Heart left ventricle (tissue), 16 donors: Measurements from ENCODE around the gene PROCA1. TPM values are rescaled to one million over a fixed set of nuclear protein-coding genes. Genes with fewer than 3 reads are reported as not detected.
"Not testable (repeated sequence)": the region's sequence is repeated elsewhere in the genome, so short reads cannot be mapped to it uniquely, and the experiment has no call there.

Experiments used
- ATAC-seq, 4 donors: fragments of 200-7000 bp; cut with Tn5 transposase; one replicate each; pipeline ENCODE4 v1.9.1; 2020 to 2022; ENCODE audit warnings: moderate library complexity in 4 of 4, mild to moderate bottlenecking in 3 of 4, moderate number of reproducible peaks in 1 of 4
- DNase-seq, 5 donors: peaks; one replicate each; pipeline ENCODE4 v3.0.0-alpha.2; 2020
- H3K27ac ChIP-seq, 12 donors: fragments of 200-600 bp; sonication (generic) in 4 of 12; one replicate each; pipeline versions ENCODE4 v1.5.0 to v1.8.0; 2016 to 2022; ENCODE audit warnings: mild to moderate bottlenecking in 2 of 12
- H3K27me3 ChIP-seq, 9 donors: fragments of 200-600 bp; sonication (generic) in 2 of 9; one replicate each; pipeline versions ENCODE4 v1.5.1 to v1.8.0; 2016 to 2022; ENCODE audit warnings: mild to moderate bottlenecking in 3 of 9
- H3K36me3 ChIP-seq, 9 donors: fragments of 200-600 bp; sonication (generic) in 2 of 9; one replicate each; pipeline versions ENCODE4 v1.5.0 to v1.8.0; 2018 to 2022; ENCODE audit warnings: mild to moderate bottlenecking in 2 of 9
- H3K4me1 ChIP-seq, 12 donors: fragments of 200-600 bp; sonication (generic) in 4 of 12; one replicate each; pipeline versions ENCODE4 v1.5.0 to v1.8.0; 2016 to 2022; ENCODE audit warnings: mild to moderate bottlenecking in 3 of 12
- H3K4me3 ChIP-seq, 12 donors: fragments of 200-600 bp; sonication (generic) in 4 of 12; one replicate each; pipeline versions ENCODE4 v1.5.0 to v1.8.0; 2017 to 2022; ENCODE audit warnings: mild to moderate bottlenecking in 9 of 12, moderate library complexity in 4 of 12
- H3K9me3 ChIP-seq, 12 donors: fragments of 200-600 bp; sonication (generic) in 4 of 12; one replicate each; pipeline versions ENCODE4 v1.5.0 to v1.8.0; 2016 to 2022; ENCODE audit warnings: mild to moderate bottlenecking in 1 of 12
- POLR2A ChIP-seq, 2 donors: fragments of 450-650 bp; IDR thresholded peaks; one replicate each; pipeline ENCODE4 v1.6.1; 2017; ENCODE audit warnings: antibody characterized with exemption in 2 of 2, mild to moderate bottlenecking in 2 of 2, moderate library complexity in 2 of 2
- WGBS, 4 donors: extraction: QIAGEN DNeasy Blood & Tissue Kit in 2 of 4; methylation state at CpG; one replicate each; pipeline versions ENCODE4 v1.1.5 to v1.1.7; 2013 to 2018; 5-methylcytosine and 5-hydroxymethylcytosine counted together
- intact Hi-C, 10 donors: fragments of 100-400 bp; cut with DNase I; formaldehyde crosslinking; loops; one replicate each; pipeline versions ENCODE4 v1.11.1 to v1.14.2; 2022
- polyA plus RNA-seq, 2 donors: library from polyadenylated mRNA; stranded (reverse); fragments of 200-250 nt; gene quantifications; one replicate each; pipeline ENCODE4 v1.2.3, GENCODE V29; 2013
- total RNA-seq, 9 donors: library from RNA; depleted of rRNA in 2 of 9; stranded (reverse); fragments of >200 nt in 2 of 9; fragmentation: NEBNext Ultra II Directional in 3 of 9; extraction: Animal tissue kit (Norgen Biotek cat#: 25700) in 3 of 9; gene quantifications; one replicate each; pipeline versions ENCODE4 v1.1.0 to v1.2.4, GENCODE V29; 2016 to 2023
- TF ChIP-seq, protein P1 (sequence below), 12 donors: fragments of 200-600 bp; sonication (generic) in 4 of 12; IDR thresholded peaks; one replicate each; pipeline versions ENCODE4 v1.5.0 to v1.8.0; 2018 to 2022; ENCODE audit warnings: antibody characterized with exemption in 12 of 12, mild to moderate bottlenecking in 5 of 12
- donor health status: ischemic (EF 13 %, LVEDD 7.1; RV severe dilation, severe dysfunction).
- donor health status: healthy with polysubstance abuse.
- donor health status: DM: no; HTN: yes; CAD: no.
- donor health status: DM: no; HTN: no; CAD: no.
- donor health status: ischemic (EF 25% LVEDD 6.9; RV normal size, moderate dysfunction).
- donor health status: ischemic (EF 25% LVEDD 5.7; RV mildly dilated, moderate dysfunction).
- donor health status: healthy.
- donor health status: DM: yes; HTN: yes; CAD: no.
- donor health status: ischemic (EF 35%, LVEDD 5.7; RV mildly dilated, moderate dysfunction).
- donor health status: nonischemic (EF 11% LVEDD 7.7; RV severe dilation, severe dysfunction).
- donor health status: DM: yes; HTN: yes; CAD: no.
- donor health status: PGD.
- donor health status: ischemic (EF 29% LVEDD 5.4; RV normal size, mild dysfunction).
- donor health status: nonischemic (EF 23%, LVEDD 6.1; RV moderate dilation, normal function).

Gene PROCA1
- total and polyA plus RNA-seq, 11 donors, result 0.64 to 2.6 (median 1.0) TPM

GRCh38 chr17:28723159-28723835, 11.6 kb upstream of the PROCA1 start:
- TF ChIP-seq POLR2A (IDR thresholded peaks at IDR 0.05), result no peak
- TF ChIP-seq, protein P1, sequence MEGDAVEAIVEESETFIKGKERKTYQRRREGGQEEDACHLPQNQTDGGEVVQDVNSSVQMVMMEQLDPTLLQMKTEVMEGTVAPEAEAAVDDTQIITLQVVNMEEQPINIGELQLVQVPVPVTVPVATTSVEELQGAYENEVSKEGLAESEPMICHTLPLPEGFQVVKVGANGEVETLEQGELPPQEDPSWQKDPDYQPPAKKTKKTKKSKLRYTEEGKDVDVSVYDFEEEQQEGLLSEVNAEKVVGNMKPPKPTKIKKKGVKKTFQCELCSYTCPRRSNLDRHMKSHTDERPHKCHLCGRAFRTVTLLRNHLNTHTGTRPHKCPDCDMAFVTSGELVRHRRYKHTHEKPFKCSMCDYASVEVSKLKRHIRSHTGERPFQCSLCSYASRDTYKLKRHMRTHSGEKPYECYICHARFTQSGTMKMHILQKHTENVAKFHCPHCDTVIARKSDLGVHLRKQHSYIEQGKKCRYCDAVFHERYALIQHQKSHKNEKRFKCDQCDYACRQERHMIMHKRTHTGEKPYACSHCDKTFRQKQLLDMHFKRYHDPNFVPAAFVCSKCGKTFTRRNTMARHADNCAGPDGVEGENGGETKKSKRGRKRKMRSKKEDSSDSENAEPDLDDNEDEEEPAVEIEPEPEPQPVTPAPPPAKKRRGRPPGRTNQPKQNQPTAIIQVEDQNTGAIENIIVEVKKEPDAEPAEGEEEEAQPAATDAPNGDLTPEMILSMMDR (IDR thresholded peaks at IDR 0.05), result no peak
- intact Hi-C loops, result loop anchor here in 3 of 10 donors (5.0 to 10.0 kb wide), 4 partner anchors 39 to 572 kb away; partner anchors contain the start of gene NUFIP2 (in 1 of the 3)
- Histone ChIP-seq H3K9me3 (no peaks in the 10 kb centered on the region), H3K27ac (no peak overlapping the region), H3K4me3 (no peak overlapping the region), H3K36me3 (peaks cover 0 to 48% (median 41%) of the 10 kb centered on the region in 9 donors), H3K27me3 (peaks cover 0 to 3% (median 0%) of the 10 kb centered on the region in 9 donors), H3K4me1 (peaks cover 0 to 72% (median 49%) of the 10 kb centered on the region in 12 donors)
- ATAC-seq (no peak), DNase-seq (no peak)
- 72 to 85% (median 79%) methylated on average over 6 of the region's 6 CpGs for WGBS, 4 donors

DNA sequence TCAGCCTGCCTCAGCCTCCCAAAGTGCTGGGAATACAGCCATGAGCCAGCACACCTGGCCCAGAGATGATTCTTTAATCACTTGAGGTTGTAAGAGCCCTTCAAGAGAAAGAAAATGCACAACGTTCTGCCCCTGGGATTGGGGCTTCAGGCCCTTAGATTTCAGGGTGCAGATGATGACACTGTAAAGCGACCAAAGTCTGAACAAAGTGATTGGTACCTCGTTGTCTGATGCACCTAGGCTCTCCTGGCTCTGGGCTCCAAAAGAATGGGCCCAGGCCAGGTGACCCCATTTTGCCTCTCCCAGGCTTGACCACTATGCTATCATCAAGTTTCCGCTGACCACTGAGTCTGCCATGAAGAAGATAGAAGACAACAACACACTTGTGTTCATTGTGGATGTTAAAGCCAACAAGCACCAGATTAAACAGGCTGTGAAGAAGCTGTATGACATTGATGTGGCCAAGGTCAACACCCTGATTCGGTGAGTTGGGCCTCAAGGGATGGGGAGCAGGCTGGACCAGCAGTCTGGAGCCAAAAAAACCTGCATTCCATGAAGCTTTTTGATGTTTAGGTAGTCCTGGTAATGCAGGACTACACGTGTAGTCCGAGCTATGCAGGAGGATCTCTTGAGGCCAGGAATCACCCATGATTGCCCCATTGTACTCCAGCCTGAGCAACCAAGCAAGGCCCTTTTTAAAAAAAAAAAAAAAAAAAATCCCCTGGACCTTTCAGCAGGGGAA, 10.9 kb upstream of the PROCA1 start:
- H3K9me3 ChIP-seq, result no peaks in the 10 kb centered on the region
- TF ChIP-seq, protein P1 (IDR thresholded peaks at IDR 0.05), result no peak
- no peak for TF ChIP-seq POLR2A (IDR thresholded peaks at IDR 0.05)
- H3K36me3 ChIP-seq, result peaks cover 0 to 48% (median 41%) of the 10 kb centered on the region in 9 donors
- WGBS, 4 donors, result 72 to 81% (median 73%) methylated on average over 7 of the region's 7 CpGs
- H3K27ac ChIP-seq, result peak overlapping the region in 1 of 12 donors; percentile 42
- intact Hi-C loops, result loop anchor here in 3 of 10 donors (5.0 to 10.0 kb wide), 4 partner anchors 40 to 572 kb away; partner anchors contain the start of gene NUFIP2 (in 1 of the 3)
- peak overlapping the region in 1 of 12 donors; percentile 86 for H3K4me3 ChIP-seq
- ATAC-seq, result no peak
- H3K27me3 ChIP-seq, result peaks cover 0 to 6% (median 0%) of the 10 kb centered on the region in 9 donors
- H3K4me1 ChIP-seq, result peaks cover 0 to 73% (median 48%) of the 10 kb centered on the region in 12 donors
- no peak for DNase-seq

DNA sequence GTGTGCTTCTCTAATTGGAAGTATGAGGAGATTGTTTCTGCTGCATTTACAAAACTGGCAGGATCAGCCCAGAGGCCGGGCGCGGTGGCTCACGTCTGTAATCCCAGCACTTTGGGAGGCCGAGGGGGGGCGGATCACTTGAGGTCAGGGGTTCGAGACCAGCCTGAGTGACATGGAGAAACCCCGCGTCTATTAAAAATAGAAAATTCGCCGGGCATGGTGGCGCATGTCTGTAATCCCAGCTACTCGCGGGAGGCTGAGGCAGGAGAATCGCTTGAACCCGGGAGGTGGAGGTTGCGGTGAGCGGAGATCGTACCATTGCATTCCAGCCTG, 9.3 kb upstream of the PROCA1 start:
- DNase-seq, result peak in 1 of 5 donors; percentile 37
- Histone ChIP-seq H3K4me3 (peak overlapping the region in 11 of 12 donors; percentile 72 to 97 (median 86)), H3K27ac (peak overlapping the region in 4 of 12 donors; percentile 90 to 93 (median 92)), H3K27me3 (peaks cover 0 to 18% (median 0%) of the 10 kb centered on the region in 9 donors), H3K36me3 (peaks cover 0 to 48% (median 41%) of the 10 kb centered on the region in 9 donors), H3K4me1 (peaks cover 0 to 73% (median 47%) of the 10 kb centered on the region in 12 donors)
- H3K9me3 ChIP-seq, ATAC-seq: not testable (repeated sequence)
- intact Hi-C loops, result loop anchor here in 3 of 10 donors (5.0 to 10.0 kb wide), 4 partner anchors 41 to 574 kb away; partner anchors contain the start of gene NUFIP2 (in 1 of the 3)
- 36 to 43% (median 41%) methylated on average over 19 of the region's 19 CpGs for WGBS, 4 donors

GRCh38 chr17:28720247-28720996, 8.7 kb upstream of the PROCA1 start:
- Histone ChIP-seq H3K27me3 (peaks cover 0 to 18% (median 0%) of the 10 kb centered on the region in 9 donors), H3K27ac (peak overlapping the region; percentile 46 to 96 (median 88)), H3K4me3 (peak overlapping the region; percentile 72 to 97 (median 85)), H3K36me3 (peaks cover 0 to 48% (median 42%) of the 10 kb centered on the region in 9 donors), H3K4me1 (peaks cover 0 to 69% (median 43%) of the 10 kb centered on the region in 12 donors), H3K9me3 (no peaks in the 10 kb centered on the region)
- DNase-seq (no peak), ATAC-seq (no peak)
- TF ChIP-seq, protein P1 (IDR thresholded peaks at IDR 0.05), result no peak
- TF ChIP-seq POLR2A (IDR thresholded peaks at IDR 0.05), result no peak
- WGBS, 4 donors, result 4 to 6% (median 4%) methylated on average over 28 to 30 of the region's 30 CpGs
- intact Hi-C loops, result loop anchor here in 3 of 10 donors (5.0 to 10.0 kb wide), 4 partner anchors 42 to 574 kb away; partner anchors contain the start of gene NUFIP2 (in 1 of the 3)
